Suprapubic skin (tissue), 4 donors: ENCODE results near the gene TLE1.

Experiments
- EP300 ChIP-seq: sonication (generic); formaldehyde crosslinking; IDR thresholded peaks from one replicate; pipeline ENCODE4 v1.6.1; 2017; ENCODE audit warnings: antibody characterized with exemption
- POLR2A ChIP-seq, 2 donors: fragments of 450-650 bp; IDR thresholded peaks; one replicate each; pipeline ENCODE4 v1.6.1; 2017; ENCODE audit warnings: antibody characterized with exemption in 2 of 2, mild to moderate bottlenecking in 2 of 2, moderate library complexity in 2 of 2
- POLR2AphosphoS5 ChIP-seq, 3 donors: sonication (generic); formaldehyde crosslinking; IDR thresholded peaks; one replicate each; pipeline ENCODE4 v1.6.1; 2017; ENCODE audit warnings: antibody characterized with exemption in 3 of 3
- TF ChIP-seq, protein P1 (sequence below), 2 donors: fragments of 200-600 bp in 1 of 2; fragments of 450-650 bp in 1 of 2; sonication (generic) in 1 of 2; IDR thresholded peaks; one replicate each; pipeline ENCODE4 v1.5.1; 2016 to 2019; ENCODE audit warnings: antibody characterized with exemption in 2 of 2, mild to moderate bottlenecking in 1 of 2, moderate library complexity in 1 of 2

DNA sequence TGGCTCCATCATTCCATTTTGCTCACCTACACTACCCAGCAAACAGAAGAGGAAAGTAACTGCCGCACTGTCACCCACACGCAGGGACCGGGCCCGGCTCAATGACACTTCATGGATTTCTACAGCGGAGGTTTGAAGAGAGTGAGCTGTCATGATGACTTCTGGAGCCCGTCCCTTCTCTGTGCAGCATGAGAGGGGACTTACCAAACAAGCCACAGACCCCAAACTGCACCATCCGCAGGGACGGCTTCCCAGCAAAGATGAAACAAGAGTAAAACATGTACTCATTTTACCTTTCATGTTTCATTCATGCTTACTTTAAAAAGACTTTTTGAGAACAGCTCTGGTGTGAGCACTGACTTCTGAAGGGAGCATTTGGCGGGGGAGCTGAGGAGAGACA lies 99.5 kb downstream of the TLE1 start:
- TF ChIP-seq POLR2A (IDR thresholded peaks at IDR 0.05), result no peak
- TF ChIP-seq, protein P1, sequence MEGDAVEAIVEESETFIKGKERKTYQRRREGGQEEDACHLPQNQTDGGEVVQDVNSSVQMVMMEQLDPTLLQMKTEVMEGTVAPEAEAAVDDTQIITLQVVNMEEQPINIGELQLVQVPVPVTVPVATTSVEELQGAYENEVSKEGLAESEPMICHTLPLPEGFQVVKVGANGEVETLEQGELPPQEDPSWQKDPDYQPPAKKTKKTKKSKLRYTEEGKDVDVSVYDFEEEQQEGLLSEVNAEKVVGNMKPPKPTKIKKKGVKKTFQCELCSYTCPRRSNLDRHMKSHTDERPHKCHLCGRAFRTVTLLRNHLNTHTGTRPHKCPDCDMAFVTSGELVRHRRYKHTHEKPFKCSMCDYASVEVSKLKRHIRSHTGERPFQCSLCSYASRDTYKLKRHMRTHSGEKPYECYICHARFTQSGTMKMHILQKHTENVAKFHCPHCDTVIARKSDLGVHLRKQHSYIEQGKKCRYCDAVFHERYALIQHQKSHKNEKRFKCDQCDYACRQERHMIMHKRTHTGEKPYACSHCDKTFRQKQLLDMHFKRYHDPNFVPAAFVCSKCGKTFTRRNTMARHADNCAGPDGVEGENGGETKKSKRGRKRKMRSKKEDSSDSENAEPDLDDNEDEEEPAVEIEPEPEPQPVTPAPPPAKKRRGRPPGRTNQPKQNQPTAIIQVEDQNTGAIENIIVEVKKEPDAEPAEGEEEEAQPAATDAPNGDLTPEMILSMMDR (IDR thresholded peaks at IDR 0.05), result no peak
- no peak for TF ChIP-seq POLR2AphosphoS5 (IDR thresholded peaks at IDR 0.05)
- TF ChIP-seq EP300, result no peak
